ENCODE results near the gene GOLGA8B.
"Not testable (repeated sequence)": the region's sequence is repeated elsewhere in the genome, so short reads cannot be mapped to it uniquely, and the experiment has no call there.

The GOLGA8B gene, protein sequence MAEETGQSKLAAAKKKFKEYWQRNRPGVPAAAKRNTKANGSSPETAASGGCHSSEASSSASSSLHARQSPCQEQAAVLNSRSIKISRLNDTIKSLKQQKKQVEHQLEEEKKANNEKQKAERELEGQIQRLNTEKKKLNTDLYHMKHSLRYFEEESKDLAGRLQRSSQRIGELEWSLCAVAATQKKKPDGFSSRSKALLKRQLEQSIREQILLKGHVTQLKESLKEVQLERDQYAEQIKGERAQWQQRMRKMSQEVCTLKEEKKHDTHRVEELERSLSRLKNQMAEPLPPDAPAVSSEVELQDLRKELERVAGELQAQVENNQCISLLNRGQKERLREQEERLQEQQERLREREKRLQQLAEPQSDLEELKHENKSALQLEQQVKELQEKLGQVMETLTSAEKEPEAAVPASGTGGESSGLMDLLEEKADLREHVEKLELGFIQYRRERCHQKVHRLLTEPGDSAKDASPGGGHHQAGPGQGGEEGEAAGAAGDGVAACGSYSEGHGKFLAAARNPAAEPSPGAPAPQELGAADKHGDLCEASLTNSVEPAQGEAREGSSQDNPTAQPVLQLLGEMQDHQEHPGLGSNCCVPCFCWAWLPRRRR

DNA sequence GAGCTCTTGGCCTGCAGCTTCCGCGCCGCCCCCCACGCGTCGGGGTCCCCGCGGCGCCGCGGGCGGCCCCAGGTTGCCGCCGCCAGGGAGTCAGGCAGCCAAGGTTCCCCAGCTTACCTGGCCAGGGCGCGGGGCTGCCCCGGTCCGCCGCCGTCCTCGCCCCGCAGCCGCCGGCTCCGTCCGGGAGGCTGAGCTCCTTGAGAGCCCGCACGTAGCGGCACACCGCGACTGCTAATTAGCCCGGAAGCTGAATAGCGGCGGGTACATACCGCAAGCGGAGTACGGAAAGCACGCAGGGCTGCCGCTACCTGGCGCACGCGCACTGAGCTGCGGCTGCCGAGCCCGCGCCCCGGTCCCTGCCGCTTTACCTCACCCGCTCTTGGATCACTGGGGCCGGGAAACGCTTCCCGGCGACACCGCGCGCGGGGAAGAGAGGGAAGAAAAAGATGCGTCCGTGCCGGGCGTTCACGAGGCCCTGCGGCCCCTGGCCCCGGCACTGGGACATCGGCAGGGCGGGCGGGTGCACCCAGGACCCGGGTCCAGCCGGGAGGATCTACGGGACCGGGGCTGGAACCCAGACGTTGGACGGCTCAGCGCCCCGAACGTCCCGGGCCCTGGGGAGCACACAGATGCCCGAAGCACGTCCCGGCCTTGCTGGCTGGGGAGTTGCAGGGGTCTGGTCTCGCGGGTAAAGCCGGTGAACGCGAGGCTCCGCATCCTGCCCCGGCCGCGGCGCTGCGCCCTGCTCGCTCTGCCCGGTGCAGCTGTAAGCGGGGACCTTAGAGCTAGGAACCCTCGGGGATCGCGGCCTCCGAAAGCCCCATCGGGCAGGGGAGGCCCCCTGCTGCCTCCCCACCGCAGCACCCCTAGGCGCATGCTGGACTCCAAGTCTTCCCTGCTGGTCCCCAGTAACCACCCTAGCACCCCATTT, at the start of gene GOLGA8B:
GOLGA8B (minus strand) TSS at position 253 of the 931 bp plus-strand sequence. CDS start 47,739 bp downstream, outside the sequence.
- Histone ChIP-seq H3K27ac (peak within 1 kb of the TSS; percentile 3 to 52), H3K4me3 (peak within 1 kb of the TSS; percentile 76)
- no peak for DNase-seq (ENCODE audit: low spot score)
- TF ChIP-seq CTCF (IDR thresholded peaks at IDR 0.05), result no peak

DNA sequence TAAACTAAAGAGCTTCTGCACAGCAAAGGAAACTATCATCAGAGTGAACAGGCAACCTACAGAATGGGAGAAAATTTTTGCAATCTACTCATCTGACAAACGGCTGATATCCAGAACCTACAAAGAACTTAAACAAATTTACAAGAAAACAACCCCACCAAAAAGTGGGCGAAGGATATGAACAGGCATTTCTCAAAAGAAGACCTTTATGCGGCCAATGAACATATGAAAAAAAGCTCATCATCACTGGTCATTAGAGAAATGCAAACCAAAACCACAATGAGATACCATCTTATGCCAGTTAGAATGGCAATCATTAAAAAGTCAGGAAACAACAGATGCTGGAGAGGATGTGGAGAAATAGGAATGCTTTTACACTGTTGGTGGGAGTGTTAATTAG, 49.7 kb upstream of the GOLGA8B start:
- H3K4me3 ChIP-seq; DNase-seq (ENCODE audit: low spot score); H3K27ac ChIP-seq: not testable (repeated sequence)

GRCh38 chr15:34628577-34629152, 45.2 kb upstream of the GOLGA8B start:
- Histone ChIP-seq H3K27ac (no peak overlapping the region), H3K4me3 (no peak overlapping the region)
- TF ChIP-seq CTCF (IDR thresholded peaks at IDR 0.05), result no peak
- no peak for DNase-seq (ENCODE audit: low spot score)

DNA sequence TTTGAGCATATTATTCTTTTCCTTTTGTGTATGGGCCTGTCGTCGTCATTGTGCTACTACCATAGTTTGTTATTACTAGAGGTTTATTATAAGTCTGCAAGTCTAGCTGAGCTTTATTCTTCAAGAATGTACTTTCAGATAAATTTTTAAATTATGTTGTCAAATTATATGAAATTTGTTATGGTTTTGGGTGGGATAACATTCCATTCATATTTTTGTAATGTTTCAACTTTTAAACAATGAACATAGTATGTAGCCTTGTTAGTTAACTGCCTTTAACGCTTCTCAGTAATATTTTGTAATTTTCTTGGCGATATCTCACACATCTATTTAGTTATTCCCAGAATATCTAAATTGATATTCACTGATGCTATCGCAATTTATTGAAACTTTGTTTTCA, 41.6 kb upstream of the GOLGA8B start:
- Histone ChIP-seq H3K27ac (no peak overlapping the region), H3K4me3 (no peak overlapping the region)
- TF ChIP-seq CTCF (IDR thresholded peaks at IDR 0.05), result no peak
- no peak for DNase-seq (ENCODE audit: low spot score)

DNA sequence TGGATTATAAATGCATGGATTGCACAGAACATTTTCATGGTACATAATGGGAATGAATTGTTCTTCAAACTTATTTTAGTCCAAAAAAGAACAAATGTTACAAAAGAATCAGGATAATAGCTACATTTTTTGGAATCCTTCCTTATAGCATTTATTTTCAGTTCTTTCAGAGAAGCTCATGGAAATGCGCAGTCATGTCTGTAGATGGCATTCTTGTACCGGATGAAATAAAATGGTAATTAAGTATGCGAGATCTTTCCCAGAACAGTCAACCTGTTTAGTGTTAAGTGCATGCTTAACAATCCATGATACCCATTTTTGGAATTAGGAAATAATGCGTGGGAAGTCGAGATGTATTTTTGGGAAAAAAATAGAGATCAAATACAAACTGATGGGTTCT, 38.2 kb upstream of the GOLGA8B start:
- DNase-seq (ENCODE audit: low spot score), result no peak
- TF ChIP-seq CTCF (IDR thresholded peaks at IDR 0.05), result no peak

GRCh38 chr15:34620814-34621213, 37.4 kb upstream of the GOLGA8B start:
- Histone ChIP-seq H3K4me3 (no peak overlapping the region), H3K27ac (no peak overlapping the region)
- no peak for DNase-seq (ENCODE audit: low spot score)
- no peak for TF ChIP-seq CTCF (IDR thresholded peaks at IDR 0.05)

More for the DNA sequence above, 38.2 kb upstream of the GOLGA8B start:
- H3K27ac ChIP-seq, result no peak overlapping the region
- no peak overlapping the region for H3K4me3 ChIP-seq

DNA sequence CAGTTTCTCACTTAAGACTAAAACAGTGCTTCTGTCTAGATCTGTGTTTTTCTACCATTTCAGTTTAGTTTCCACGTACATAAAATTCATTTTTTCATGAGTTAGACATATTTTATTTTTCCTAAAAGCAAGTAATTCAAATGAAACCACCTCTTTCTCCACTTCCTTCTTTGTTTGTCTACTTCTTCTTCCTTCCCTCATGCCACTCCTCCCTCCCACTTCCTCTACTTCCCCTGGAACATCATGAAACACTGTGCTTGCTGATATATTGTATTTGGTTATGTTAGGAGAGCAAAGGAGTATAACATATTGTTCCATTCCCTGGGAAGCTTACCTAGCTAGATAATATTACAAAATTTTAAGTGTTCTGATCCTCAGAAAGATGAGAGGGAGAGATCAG, 36.7 kb upstream of the GOLGA8B start:
- DNase-seq (ENCODE audit: low spot score), result no peak
- H3K4me3 ChIP-seq, result no peak overlapping the region
- TF ChIP-seq CTCF (IDR thresholded peaks at IDR 0.05), result no peak
- no peak overlapping the region for H3K27ac ChIP-seq
